Measurements from ENCODE around the gene CCDC15.
"Not testable (repeated sequence)": the region's sequence is repeated elsewhere in the genome, so short reads cannot be mapped to it uniquely, and the experiment has no call there.

CCDC15 gene

DNA sequence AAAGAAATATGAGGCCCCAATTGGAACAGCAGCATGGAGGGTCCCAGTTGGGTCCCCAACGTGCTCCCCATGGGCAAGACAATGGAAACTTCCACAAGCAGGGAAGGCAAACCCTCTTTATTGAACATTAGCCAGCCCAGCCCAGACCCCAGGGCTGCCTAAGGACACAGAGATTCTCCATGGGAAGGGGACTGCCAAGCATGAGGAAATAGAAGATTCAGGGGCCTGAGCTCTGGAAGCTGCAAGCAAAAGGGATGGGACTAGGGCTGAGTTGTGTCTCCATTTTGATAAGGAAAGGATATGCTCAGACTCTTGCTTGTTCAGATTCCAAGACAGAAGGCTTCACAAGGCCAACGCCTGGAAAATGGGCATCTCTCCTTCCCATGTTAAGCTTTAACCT lies 134.1 kb downstream of the CCDC15 start:
- H3K9me3 ChIP-seq (ENCODE audit: insufficient read depth, low read depth, low read length): no peaks in the 10 kb centered on the region
- H3K4me1 ChIP-seq (ENCODE audit: insufficient read depth, low read length): peaks cover 17% of the 10 kb centered on the region
- no peaks in the 10 kb centered on the region for H3K36me3 ChIP-seq (ENCODE audit: insufficient read depth, low read depth, low read length)
- no peak overlapping the region for H3K27ac ChIP-seq (ENCODE audit: low read length)
- no peak overlapping the region for H3K9ac ChIP-seq (ENCODE audit: low read depth, low read length)
- no peaks in the 10 kb centered on the region; the same call in 1 of the 2 replicates for H3K27me3 ChIP-seq (ENCODE audit: insufficient read depth, low read length)
- H3K4me3 ChIP-seq (ENCODE audit: low read length): no peak overlapping the region

DNA sequence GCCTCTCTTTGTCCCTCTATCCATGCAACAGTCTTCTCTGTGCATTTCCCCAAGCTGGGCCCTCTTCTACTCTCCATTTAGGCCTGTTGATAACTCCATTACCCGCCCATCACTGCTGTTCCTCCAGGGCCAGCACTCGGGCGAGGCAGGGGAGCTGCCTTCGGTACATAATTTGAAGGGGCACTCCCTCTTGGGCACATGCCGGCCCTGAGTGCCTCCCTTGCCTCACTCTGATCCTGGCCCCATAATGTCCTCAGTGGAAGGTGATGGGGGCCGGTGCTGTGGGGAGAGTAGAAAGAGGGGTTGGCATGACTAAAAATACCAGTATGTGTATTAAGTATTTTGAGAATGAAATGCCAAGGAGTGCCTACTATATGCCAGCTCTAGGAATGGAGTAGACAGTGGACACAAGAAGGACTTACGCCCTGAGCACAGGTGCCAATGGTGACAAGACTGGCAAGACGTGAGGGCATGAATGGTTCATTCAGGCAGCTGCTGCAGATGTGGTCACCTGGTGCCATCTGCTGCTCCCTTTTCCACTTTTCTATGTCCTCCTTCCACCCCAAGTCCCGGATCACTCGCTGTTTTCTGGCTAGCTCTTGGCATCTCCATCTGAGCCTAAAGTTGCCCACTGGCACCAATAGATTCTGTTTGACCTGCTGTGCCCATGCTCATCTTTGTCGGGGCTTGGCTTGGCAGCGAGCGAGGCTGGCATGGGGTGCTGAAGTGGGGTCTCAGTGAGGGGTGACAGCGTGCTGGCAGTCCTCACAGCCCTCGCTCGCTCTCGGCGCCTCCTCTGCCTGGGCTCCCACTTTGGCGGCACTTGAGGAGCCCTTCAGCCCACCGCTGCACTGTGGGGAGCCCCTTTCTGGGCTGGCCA lies 134.8 kb downstream of the CCDC15 start:
- peaks cover 17% of the 10 kb centered on the region for H3K4me1 ChIP-seq (ENCODE audit: insufficient read depth, low read length)
- H3K27ac ChIP-seq (ENCODE audit: low read length): no peak overlapping the region
- H3K9me3 ChIP-seq (ENCODE audit: insufficient read depth, low read depth, low read length): no peaks in the 10 kb centered on the region
- H3K4me3 ChIP-seq (ENCODE audit: low read length): no peak overlapping the region
- no peaks in the 10 kb centered on the region for H3K36me3 ChIP-seq (ENCODE audit: insufficient read depth, low read depth, low read length)
- H3K27me3 ChIP-seq (ENCODE audit: insufficient read depth, low read length): no peaks in the 10 kb centered on the region; the same call in 1 of the 2 replicates
- no peak overlapping the region for H3K9ac ChIP-seq (ENCODE audit: low read depth, low read length)

DNA sequence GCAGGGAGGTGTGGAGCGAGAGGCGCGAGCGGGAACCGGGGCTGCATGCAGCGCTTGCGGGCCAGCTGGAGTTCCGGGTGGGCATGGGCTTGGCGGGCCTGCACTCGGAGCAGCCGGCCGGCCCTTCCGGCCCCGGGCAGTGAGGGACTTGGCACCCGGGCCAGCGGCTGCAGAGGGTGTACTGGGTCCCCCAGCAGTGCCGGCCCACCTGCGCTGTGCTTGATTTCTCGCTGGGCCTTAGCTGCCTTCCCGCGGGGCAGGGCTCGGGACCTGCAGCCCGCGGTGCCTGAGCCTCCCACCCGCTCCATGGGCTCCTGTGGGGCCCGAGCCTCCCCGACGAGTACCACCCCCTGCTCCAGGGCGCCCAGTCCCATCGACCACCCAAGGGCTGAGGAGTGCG lies 135.5 kb downstream of the CCDC15 start:
- H3K27me3 ChIP-seq (ENCODE audit: insufficient read depth, low read length); H3K9ac ChIP-seq (ENCODE audit: low read depth, low read length); H3K36me3 ChIP-seq (ENCODE audit: insufficient read depth, low read depth, low read length); H3K9me3 ChIP-seq (ENCODE audit: insufficient read depth, low read depth, low read length); H3K4me3 ChIP-seq (ENCODE audit: low read length); H3K27ac ChIP-seq (ENCODE audit: low read length): not testable (repeated sequence)
- peaks cover 17% of the 10 kb centered on the region for H3K4me1 ChIP-seq (ENCODE audit: insufficient read depth, low read length)

DNA sequence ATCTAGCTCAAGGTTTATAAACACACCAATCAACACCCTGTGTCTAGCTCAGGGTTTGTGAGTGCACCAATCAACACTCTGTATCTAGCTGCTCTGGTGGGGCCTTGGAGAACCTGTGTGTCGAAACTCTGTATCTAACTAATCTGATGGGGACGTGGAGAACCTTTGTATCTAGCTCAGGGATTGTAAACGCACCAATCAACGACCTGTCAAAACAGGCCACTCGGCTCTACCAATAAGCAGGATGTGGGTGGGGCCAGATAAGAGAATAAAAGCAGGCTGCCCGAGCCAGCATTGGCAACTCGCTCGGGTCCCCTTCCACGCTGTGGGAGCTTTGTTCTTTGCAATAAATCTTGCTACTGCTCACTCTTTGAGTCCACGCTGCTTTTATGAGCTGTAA lies 136.1 kb downstream of the CCDC15 start:
- H3K27me3 ChIP-seq (ENCODE audit: insufficient read depth, low read length); H3K36me3 ChIP-seq (ENCODE audit: insufficient read depth, low read depth, low read length); H3K9me3 ChIP-seq (ENCODE audit: insufficient read depth, low read depth, low read length); H3K9ac ChIP-seq (ENCODE audit: low read depth, low read length); H3K4me3 ChIP-seq (ENCODE audit: low read length); H3K27ac ChIP-seq (ENCODE audit: low read length): not testable (repeated sequence)
- peaks cover 17% of the 10 kb centered on the region for H3K4me1 ChIP-seq (ENCODE audit: insufficient read depth, low read length)

DNA sequence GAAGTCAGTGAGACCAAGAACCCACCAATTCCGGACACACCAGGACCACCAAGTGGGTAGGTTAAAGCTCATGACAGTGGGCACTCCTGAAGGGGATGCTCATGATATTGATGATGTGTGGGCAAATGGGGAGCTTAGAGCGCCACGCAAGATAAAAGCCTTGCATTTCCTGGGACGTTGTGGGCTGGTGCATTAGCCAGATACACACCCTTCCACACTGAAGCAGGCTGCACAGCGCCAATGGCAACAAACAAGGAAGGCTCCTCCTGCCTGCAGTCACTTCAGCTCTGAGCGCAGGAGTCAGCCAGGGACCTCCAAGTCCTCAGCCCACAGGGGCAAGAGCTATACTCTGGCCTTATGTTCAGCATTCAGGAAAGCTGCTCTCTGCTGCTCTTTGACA lies 136.8 kb downstream of the CCDC15 start:
- Histone ChIP-seq H3K27me3 (ENCODE audit: insufficient read depth, low read length) (no peaks in the 10 kb centered on the region), H3K4me3 (ENCODE audit: low read length) (no peak overlapping the region), H3K36me3 (ENCODE audit: insufficient read depth, low read depth, low read length) (no peaks in the 10 kb centered on the region; the same call in 1 of the 2 replicates), H3K4me1 (ENCODE audit: insufficient read depth, low read length) (peaks cover 17% of the 10 kb centered on the region), H3K9ac (ENCODE audit: low read depth, low read length) (no peak overlapping the region), H3K27ac (ENCODE audit: low read length) (no peak overlapping the region), H3K9me3 (ENCODE audit: insufficient read depth, low read depth, low read length) (no peaks in the 10 kb centered on the region)
